Retinal pigment epithelial cell (primary cell): ENCODE measurements around the gene TSPAN5.

Experiments used
- DNase-seq: peaks from one replicate; pipeline ENCODE4 v3.0.0-alpha.2; 2010; ENCODE audit warnings: low read depth
- H3K4me3 ChIP-seq: 2 replicates; pipeline ENCODE4 v1.5.1; 2011; ENCODE audit warnings: mild to moderate bottlenecking, low read length, control low read depth, moderate library complexity
- TF ChIP-seq, protein P1 (sequence below): conservative IDR thresholded peaks from 2 replicates; pipeline ENCODE4 v1.5.1; 2011; ENCODE audit warnings: low read depth, low read length, control low read depth, inconsistent platforms

The TSPAN5 gene

DNA sequence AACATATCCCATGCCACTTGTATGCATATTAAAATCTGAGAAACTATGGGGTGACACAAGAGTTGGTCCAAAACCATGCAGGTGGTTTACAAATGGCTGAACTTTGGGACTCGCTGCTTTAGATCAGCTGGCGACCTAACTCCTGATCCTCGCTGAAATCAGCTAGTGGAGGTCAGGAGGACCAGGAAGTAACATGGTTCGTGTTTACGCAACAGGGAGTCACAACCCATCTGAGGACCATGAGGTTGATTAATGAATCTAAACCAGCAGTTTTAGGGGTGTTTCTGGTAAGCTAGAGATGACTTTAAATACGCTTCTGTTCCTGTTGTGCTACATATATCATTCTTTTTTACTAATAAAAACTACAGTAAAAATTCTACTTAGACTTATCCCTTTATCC is 12.9 kb downstream of the TSPAN5 start:
- DNase-seq = no peak
- no peak overlapping the region for H3K4me3 ChIP-seq
- TF ChIP-seq, protein P1, sequence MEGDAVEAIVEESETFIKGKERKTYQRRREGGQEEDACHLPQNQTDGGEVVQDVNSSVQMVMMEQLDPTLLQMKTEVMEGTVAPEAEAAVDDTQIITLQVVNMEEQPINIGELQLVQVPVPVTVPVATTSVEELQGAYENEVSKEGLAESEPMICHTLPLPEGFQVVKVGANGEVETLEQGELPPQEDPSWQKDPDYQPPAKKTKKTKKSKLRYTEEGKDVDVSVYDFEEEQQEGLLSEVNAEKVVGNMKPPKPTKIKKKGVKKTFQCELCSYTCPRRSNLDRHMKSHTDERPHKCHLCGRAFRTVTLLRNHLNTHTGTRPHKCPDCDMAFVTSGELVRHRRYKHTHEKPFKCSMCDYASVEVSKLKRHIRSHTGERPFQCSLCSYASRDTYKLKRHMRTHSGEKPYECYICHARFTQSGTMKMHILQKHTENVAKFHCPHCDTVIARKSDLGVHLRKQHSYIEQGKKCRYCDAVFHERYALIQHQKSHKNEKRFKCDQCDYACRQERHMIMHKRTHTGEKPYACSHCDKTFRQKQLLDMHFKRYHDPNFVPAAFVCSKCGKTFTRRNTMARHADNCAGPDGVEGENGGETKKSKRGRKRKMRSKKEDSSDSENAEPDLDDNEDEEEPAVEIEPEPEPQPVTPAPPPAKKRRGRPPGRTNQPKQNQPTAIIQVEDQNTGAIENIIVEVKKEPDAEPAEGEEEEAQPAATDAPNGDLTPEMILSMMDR = no peak

DNA sequence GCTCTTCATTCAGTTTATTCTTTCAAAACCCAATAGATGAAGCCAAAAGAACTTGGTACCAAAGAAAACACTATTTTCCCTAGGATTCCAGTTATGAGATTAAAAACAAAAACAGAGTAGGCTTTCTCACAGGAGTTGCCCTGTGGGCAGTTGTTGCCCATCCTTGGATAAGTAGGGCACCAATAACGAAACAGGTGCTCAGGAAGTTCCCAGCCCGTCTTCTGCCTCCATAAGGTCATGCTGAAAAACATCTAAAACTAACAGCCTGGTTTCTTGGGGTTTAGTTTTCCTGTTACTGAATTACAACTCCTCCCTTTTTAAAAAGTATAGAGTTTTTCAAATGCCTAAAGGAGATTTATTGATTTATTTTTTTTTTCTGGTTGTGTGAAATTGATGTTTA is 14.7 kb downstream of the TSPAN5 start:
- DNase-seq = no peak
- H3K4me3 ChIP-seq = no peak overlapping the region
- TF ChIP-seq, protein P1 = no peak

DNA sequence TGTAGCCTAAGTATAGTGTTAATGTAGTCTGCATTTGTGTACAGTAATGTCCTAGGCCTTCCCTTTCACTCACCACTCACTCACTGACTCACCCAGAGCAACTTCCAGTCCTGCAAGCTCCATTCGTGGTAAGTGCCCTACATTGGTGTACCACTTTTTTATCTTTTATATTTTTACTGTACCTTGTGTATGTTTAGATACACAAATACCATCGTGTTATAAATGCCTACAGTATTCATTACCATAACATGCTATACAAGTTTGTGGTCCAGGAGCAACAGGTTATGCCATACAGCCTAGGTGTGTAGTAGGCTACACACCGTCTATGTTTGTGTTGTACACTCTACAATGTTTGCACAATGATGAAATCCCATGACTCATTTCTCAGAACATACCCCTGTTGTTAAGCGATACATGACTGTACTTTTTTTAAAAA is 15.4 kb downstream of the TSPAN5 start:
- no peak overlapping the region for H3K4me3 ChIP-seq
- TF ChIP-seq, protein P1 = no peak
- DNase-seq = no peak

DNA sequence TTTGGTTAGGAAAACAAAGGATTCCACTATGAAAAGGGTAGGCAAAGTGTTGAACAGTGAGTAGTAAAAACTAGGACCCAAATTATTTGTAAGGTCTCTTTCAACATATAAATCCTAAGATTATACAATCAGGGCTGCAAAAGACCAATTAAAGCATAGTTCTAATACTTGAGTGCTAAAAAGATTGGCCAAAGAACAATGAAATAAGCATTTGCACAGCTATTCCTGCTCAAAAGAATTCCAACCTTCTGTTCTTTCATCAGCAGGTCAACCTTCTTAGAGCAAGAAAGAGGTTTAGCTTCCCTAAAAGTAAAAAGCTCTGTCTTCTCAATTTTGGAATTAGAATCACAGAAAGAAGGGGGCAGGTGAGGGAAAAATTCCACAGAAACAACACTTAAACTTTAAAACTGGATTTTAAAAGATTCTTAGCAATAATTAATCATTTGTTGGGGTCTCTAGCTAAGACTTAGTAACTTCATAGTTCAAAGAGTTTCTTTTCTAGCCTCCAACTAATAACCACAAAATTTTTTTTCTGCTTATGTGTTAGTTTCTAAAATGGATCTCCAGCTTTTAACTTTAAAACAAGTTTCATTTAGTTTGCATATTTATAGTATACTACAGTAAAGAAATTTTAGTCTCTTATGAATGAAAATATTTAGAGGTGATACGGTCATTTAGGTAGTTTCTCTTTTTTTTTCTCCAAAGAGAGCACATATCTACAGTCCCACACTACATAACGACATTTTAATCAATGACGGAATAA is 16.3 kb downstream of the TSPAN5 start:
- TF ChIP-seq, protein P1 = no peak
- H3K4me3 ChIP-seq = no peak overlapping the region
- DNase-seq = peak; percentile 63

DNA sequence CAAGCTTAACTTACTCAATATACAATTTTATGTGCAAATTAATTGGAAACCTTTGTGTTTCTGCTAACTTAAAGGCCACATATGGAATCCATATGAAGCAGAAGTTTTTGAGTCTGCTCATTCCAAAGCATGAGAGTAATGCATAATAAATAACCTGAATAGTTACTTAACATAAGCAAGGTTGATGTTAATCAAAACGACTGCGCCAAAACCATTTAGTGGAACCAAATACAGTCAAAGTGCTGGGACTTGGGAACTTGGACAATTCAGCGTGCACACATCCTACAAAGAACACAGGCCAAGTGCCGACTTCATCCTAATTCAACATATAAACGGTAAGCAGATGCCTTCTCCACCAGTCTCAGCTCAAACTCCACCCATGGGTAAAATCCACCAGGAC is 17.0 kb downstream of the TSPAN5 start:
- DNase-seq = no peak
- H3K4me3 ChIP-seq = no peak overlapping the region
- TF ChIP-seq, protein P1 = no peak

DNA sequence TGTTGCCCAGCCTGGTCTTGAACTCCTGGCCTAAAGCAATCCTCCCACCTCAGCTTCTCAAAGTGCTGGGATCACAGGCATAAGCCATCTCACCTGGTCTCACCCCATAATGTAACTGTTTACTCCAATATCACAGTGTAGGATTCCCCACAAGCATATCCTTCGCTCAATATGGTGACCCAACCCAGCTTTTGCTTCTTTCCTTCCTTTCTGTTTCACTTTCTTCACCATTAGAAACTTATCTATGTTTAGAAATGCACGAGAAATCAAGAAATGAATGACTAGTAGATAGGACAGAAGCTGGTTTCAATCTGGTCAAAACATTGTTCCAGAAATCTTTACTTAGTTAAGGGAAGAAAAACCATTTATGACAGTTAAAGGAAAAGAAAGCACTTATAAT is 18.9 kb downstream of the TSPAN5 start:
- TF ChIP-seq, protein P1 = no peak
- H3K4me3 ChIP-seq = no peak overlapping the region
- no peak for DNase-seq

DNA sequence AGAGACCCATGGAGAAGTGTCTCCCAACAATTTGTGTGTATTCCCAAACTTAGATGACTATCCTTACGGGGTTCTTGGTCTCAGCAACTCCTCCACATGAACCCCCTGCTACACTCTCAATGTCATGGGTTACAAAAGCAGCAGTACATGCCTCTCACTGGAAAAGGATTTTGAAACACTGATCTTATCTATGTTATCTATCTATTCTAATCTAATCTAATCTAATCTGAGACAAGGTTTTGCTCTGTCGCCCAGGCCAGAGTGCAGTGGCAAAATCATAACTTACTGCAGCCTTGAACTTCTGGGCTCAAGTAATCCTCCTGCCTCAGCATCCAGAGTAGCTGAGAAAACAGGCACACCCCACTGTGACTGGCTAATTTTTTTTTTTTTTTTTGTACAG is 19.3 kb downstream of the TSPAN5 start:
- no peak overlapping the region for H3K4me3 ChIP-seq
- no peak for DNase-seq

More for the DNA sequence above, 19.3 kb downstream of the TSPAN5 start:
- TF ChIP-seq, protein P1 = no peak
